K562 (cell line): ENCODE results near the gene TMEM167A. TPM values are rescaled to one million over a fixed set of nuclear protein-coding genes. Genes with fewer than 3 reads are reported as not detected.

Experiments
- ATAC-seq: fragments of 200-7000 bp; cut with Tn5 transposase; 3 replicates; pipeline ENCODE4 v1.9.1; 2020; ENCODE audit warnings: moderate library complexity
- Bru-seq: library from RNA; stranded (reverse); fragments of 400-500 nt; gene quantifications from one replicate; lab custom pipeline; 2021; lab: Mats Ljungman, UMichigan
- BruChase-seq, 2 experiments: library from RNA; stranded (reverse); fragments of 400-500 nt; gene quantifications; one replicate each; lab custom pipeline; 2021; lab: Mats Ljungman, UMichigan
- BruUV-seq: library from RNA; stranded (reverse); fragments of 400-500 nt; replicated peaks from 2 replicates; lab custom pipeline; 2021; lab: Mats Ljungman, UMichigan
- CTCF ChIA-PET: fragments of 300-600 bp; formaldehyde crosslinking; extraction: SDS; loops from one replicate; lab custom pipeline; 2021; ENCODE audit warnings: low intra/inter-chr PET ratio; lab: Yijun Ruan, JAX
- POLR2A ChIA-PET: fragments of 300-600, 350-650 bp; sonication (Branson Sonifier 250); formaldehyde crosslinking; extraction: SDS; loops from one replicate; lab custom pipeline; 2021; ENCODE audit warnings: antibody characterized with exemption, inconsistent platforms; lab: Yijun Ruan, JAX
- DNase-seq, 4 experiments: peaks; one replicate each; pipeline versions ENCODE4 v3.0.0 to v3.0.0-alpha.2; 2011 to 2018; ENCODE audit warnings: low spot score in 3 of 4, mixed read lengths in 3 of 4; ENCODE audit errors: extremely low read depth in 1 of 4
- FAIRE-seq: peaks from 2 replicates; lab custom pipeline; 2011; peaks lifted over from hg19 to GRCh38; lab: Jason Lieb, UNC
- H2AFZ ChIP-seq: 2 replicates; pipeline ENCODE4 v1.6.0; 2011; ENCODE audit warnings: low read depth, low read length, control low read depth, inconsistent platforms
- H3K27ac ChIP-seq: fragments of 200-600 bp; 3 replicates; pipeline ENCODE4 v1.8.0; 2011; ENCODE audit warnings: low read depth, mild to moderate bottlenecking, control low read depth, inconsistent platforms, low read length, moderate library complexity, mixed read lengths; ENCODE audit errors: extremely low read depth
- H3K27me3 ChIP-seq, 2 experiments: fragments of 300-600 bp in 1 of 2; 2 replicates in 1 of 2; 3 replicates in 1 of 2; pipeline versions ENCODE4 v1.6.0 to v1.8.0; 2011; ENCODE audit warnings: inconsistent platforms in 2 of 2, low read length in 2 of 2, mild to moderate bottlenecking in 1 of 2, mixed read lengths in 1 of 2, moderate library complexity in 1 of 2; ENCODE audit not compliant: control insufficient read depth in 2 of 2, insufficient read depth in 2 of 2
- H3K36me3 ChIP-seq: fragments of 300-600 bp; 3 replicates; pipeline ENCODE4 v1.8.0; 2011; ENCODE audit warnings: mild to moderate bottlenecking, low read length, inconsistent platforms; ENCODE audit not compliant: control insufficient read depth, insufficient read depth
- H3K4me1 ChIP-seq, 2 experiments: fragments of 200-600 bp in 1 of 2; replicated peaks in 1 of 2; 2 replicates in 1 of 2; 3 replicates in 1 of 2; pipeline versions ENCODE4 v1.5.1 to v1.8.0; 2011; ENCODE audit warnings: inconsistent platforms in 2 of 2, low read length in 2 of 2, mild to moderate bottlenecking in 1 of 2, mixed read lengths in 1 of 2, moderate library complexity in 1 of 2; ENCODE audit not compliant: control insufficient read depth in 2 of 2, insufficient read depth in 2 of 2
- H3K4me2 ChIP-seq: 2 replicates; pipeline ENCODE4 v1.6.1; 2011; ENCODE audit warnings: low read length, control low read depth, inconsistent platforms, mixed read lengths; ENCODE audit not compliant: insufficient read depth
- H3K4me3 ChIP-seq: fragments of 200-600 bp; sonication (generic), shearing (Covaris generic); 2 replicates; pipeline ENCODE4 v1.5.1; 2016; ENCODE audit warnings: control low read depth, inconsistent platforms
- H3K79me2 ChIP-seq: fragments of 200-600 bp; 3 replicates; pipeline ENCODE4 v1.8.0; 2011; ENCODE audit warnings: low read length, inconsistent platforms; ENCODE audit not compliant: control insufficient read depth, insufficient read depth
- H3K9ac ChIP-seq, 2 experiments: 2 replicates each; pipeline versions ENCODE4 v1.6.0 to v1.6.1; 2011; ENCODE audit warnings: low read depth in 2 of 2, low read length in 2 of 2, control low read depth in 1 of 2, inconsistent platforms in 1 of 2, mild to moderate bottlenecking in 1 of 2, mixed read lengths in 1 of 2; ENCODE audit not compliant: insufficient read depth in 1 of 2
- H3K9me1 ChIP-seq: one replicate; pipeline ENCODE4 v1.6.0; 2011; ENCODE audit warnings: inconsistent platforms, mild to moderate bottlenecking, low read length, moderate library complexity; ENCODE audit not compliant: control insufficient read depth, insufficient read depth
- H3K9me3 ChIP-seq: replicated peaks from 2 replicates; pipeline ENCODE4 v1.5.1; 2011; ENCODE audit warnings: low read depth, low read length, inconsistent platforms; ENCODE audit not compliant: control insufficient read depth, insufficient read depth
- H4K20me1 ChIP-seq: replicated peaks from 2 replicates; pipeline ENCODE4 v1.6.1; 2011; ENCODE audit warnings: low read length, inconsistent platforms, mixed read lengths; ENCODE audit not compliant: control insufficient read depth, insufficient read depth
- CBX2 ChIP-seq: fragments of 200-600 bp; sonication (generic); IDR thresholded peaks from one replicate; pipeline ENCODE4 v1.6.1; 2012; ENCODE audit warnings: mild to moderate bottlenecking, low read length, inconsistent platforms; ENCODE audit not compliant: insufficient read depth, poor library complexity, severe bottlenecking
- CCAR2 ChIP-seq: fragments of 200-400 bp; formaldehyde crosslinking; IDR thresholded peaks from 2 replicates; pipeline ENCODE4 v1.6.1; 2017; ENCODE audit warnings: mild to moderate bottlenecking, low read depth, low read length
- ESRRA ChIP-seq: fragments of 450-650 bp; IDR thresholded peaks from 2 replicates; pipeline ENCODE4 v1.6.1; 2014; ENCODE audit warnings: low read depth, mild to moderate bottlenecking, moderate library complexity, borderline replicate concordance
- ETV6 ChIP-seq, 3 experiments: fragments of 150-350 bp in 1 of 3; sonication (generic) in 1 of 3; formaldehyde crosslinking in 1 of 3; IDR thresholded peaks; 2 replicates each; pipeline versions ENCODE4 v1.6.1 to v1.8.0; 2014 to 2022; ENCODE audit warnings: borderline replicate concordance in 2 of 3, low read depth in 2 of 3, antibody characterized with exemption in 1 of 3, low read length in 1 of 3, mild to moderate bottlenecking in 1 of 3, missing genetic modification reagents in 1 of 3
- GABPA ChIP-seq: fragments of 200-800 bp; sonication (Bioruptor generic); conservative IDR thresholded peaks from 2 replicates; pipeline ENCODE4 v1.6.1; 2016; ENCODE audit warnings: low read depth, missing genetic modification characterization, missing compliant biosample characterization
- HNRNPL ChIP-seq: fragments of 200-400 bp; formaldehyde crosslinking; IDR thresholded peaks from 2 replicates; pipeline ENCODE4 v1.6.1; 2017; ENCODE audit warnings: low read depth, mild to moderate bottlenecking, low read length
- MCM3 ChIP-seq: fragments of 450-650 bp; IDR thresholded peaks from 2 replicates; pipeline ENCODE4 v1.6.1; 2016
- NCOA2 ChIP-seq, 2 experiments: fragments of 450-650 bp; IDR thresholded peaks; 2 replicates each; pipeline ENCODE4 v1.6.1; 2018; ENCODE audit warnings: mild to moderate bottlenecking in 2 of 2, moderate library complexity in 1 of 2; ENCODE audit not compliant: partially characterized antibody in 2 of 2
- RNF2 ChIP-seq: sonication (generic); IDR thresholded peaks from 2 replicates; pipeline ENCODE4 v1.6.1; 2016
- ZNF785 ChIP-seq: fragments of 250-450 bp; sonication (Bioruptor Pico); IDR thresholded peaks from 2 replicates; pipeline ENCODE4 v1.4.0; 2020; ENCODE audit warnings: mild to moderate bottlenecking
- ZNF830 ChIP-seq: fragments of 250-450 bp; sonication (Bioruptor Pico); IDR thresholded peaks from 2 replicates; pipeline ENCODE4 v1.5.0; 2021; ENCODE audit warnings: mild to moderate bottlenecking
- WGBS: fragments of 100-300 bp; shearing (Covaris generic); methylation state at CpG from one replicate; pipeline ENCODE4 v1.1.6; 2016; ENCODE audit warnings: low coverage, mixed read lengths; ENCODE audit not compliant: insufficient coverage; ENCODE audit errors: missing lambda C conversion rate; 5-methylcytosine and 5-hydroxymethylcytosine counted together
- in situ Hi-C: fragments of 300-500 bp; cut with MboI; formaldehyde crosslinking; loops from 4 replicates; pipeline ENCODE4 v1.15.0; 2018; ENCODE audit warnings: inconsistent platforms, mixed read lengths
- intact Hi-C: fragments of 100-400 bp; cut with micrococcal nuclease; formaldehyde crosslinking; loops from 2 replicates; pipeline ENCODE4 v1.14.2; 2022
- long read RNA-seq, 3 experiments: library from polyadenylated mRNA in 2 of 3; library from RNA in 1 of 3; unstranded in 2 of 3; stranded (forward) in 1 of 3; transcript quantifications; one replicate each; pipeline ENCODE4 v2.0.0, GENCODE V29; 2019 to 2022
- polyA minus RNA-seq, 3 experiments: library from RNA; depleted of rRNA, polyadenylated mRNA; stranded (reverse); fragments of >200 nt; gene quantifications; 2 replicates each; pipeline ENCODE4 v1.2.3, GENCODE V29; 2011
- polyA plus RNA-seq, 8 experiments: library from polyadenylated mRNA; depleted of rRNA in 4 of 8; stranded (reverse) in 5 of 8; unstranded in 3 of 8; fragments of >200 nt; fragmentation: Nextera tagmentation in 2 of 8; fragmentation: Illumina TruSeq in 1 of 8; extraction: Ambion mirVana in 2 of 8; extraction: Trizol in 1 of 8; gene quantifications; 2 replicates each; pipeline versions ENCODE4 v1.2.1 to v1.2.3, GENCODE V29; 2011 to 2014; ENCODE audit warnings: inconsistent platforms in 1 of 8, missing spikeins in 1 of 8
- total RNA-seq, 7 experiments: library from RNA; depleted of rRNA in 6 of 7; stranded (reverse); fragments of >200 nt in 6 of 7; fragmentation: Illumina TruSeq in 2 of 7; extraction: Trizol in 2 of 7; gene quantifications; 2 replicates each; pipeline versions ENCODE4 v1.2.1 to v1.2.3, GENCODE V29; 2011 to 2021; ENCODE audit warnings: low replicate concordance in 1 of 7
- TF ChIP-seq, protein P1 (sequence below): IDR thresholded peaks from 2 replicates; pipeline ENCODE4 v1.6.1; 2014; ENCODE audit warnings: antibody characterized with exemption

TMEM167A gene, protein sequence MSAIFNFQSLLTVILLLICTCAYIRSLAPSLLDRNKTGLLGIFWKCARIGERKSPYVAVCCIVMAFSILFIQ
- total RNA-seq (2011; cell fraction: chromatin; rRNA removed; ENCODE audit: low replicate concordance): 7.1 and 39.6 TPM in 2 replicates
- total RNA-seq (2011; cell fraction: nucleolus; rRNA removed): 6.0 and 9.2 TPM in 2 replicates
- 26.5 and 49.0 TPM in 2 replicates for total RNA-seq (2011; cell fraction: nucleoplasm; rRNA removed)
- total RNA-seq (2014; rRNA removed): 35.3 and 38.8 TPM in 2 replicates
- total RNA-seq (2014; rRNA removed; fragmentation: Illumina TruSeq; extraction: Trizol): 110 and 140 TPM in 2 replicates
- total RNA-seq (2015; rRNA removed; fragmentation: Illumina TruSeq; extraction: Trizol): 60.5 and 64.4 TPM in 2 replicates
- total RNA-seq (2021): 110 and 113 TPM in 2 replicates
- 106 and 122 TPM in 2 replicates for polyA plus RNA-seq (2011; rRNA removed)
- 11.4 and 41.5 TPM in 2 replicates for polyA plus RNA-seq (2011; cell fraction: cytosol; rRNA removed)
- 13.8 and 38.3 TPM in 2 replicates for polyA plus RNA-seq (2011; cell fraction: nucleus; rRNA removed)
- 78.5 and 79.9 TPM in 2 replicates for polyA plus RNA-seq (2012)
- 64.4 and 87.1 TPM in 2 replicates for polyA plus RNA-seq (2014; fragmentation: Illumina TruSeq; extraction: Trizol)
- 100 to 1,000 TPM; 367 to 458 TPM for polyA plus RNA-seq (2014; fragmentation: Nextera tagmentation; extraction: Ambion mirVana)
- polyA plus RNA-seq (2014; rRNA removed): 56.5 and 60.0 TPM in 2 replicates
- polyA minus RNA-seq (2011; rRNA and poly(A)+ RNA removed): 57.6 and 59.6 TPM in 2 replicates
- polyA minus RNA-seq (2011; cell fraction: cytosol; rRNA and poly(A)+ RNA removed): 16.3 and 21.5 TPM in 2 replicates
- polyA minus RNA-seq (2011; cell fraction: nucleus; rRNA and poly(A)+ RNA removed): 19.7 and 38.0 TPM in 2 replicates
- percentile 97 among the genes with signal in this experiment for Bru-seq, nascent RNA
- percentile 97 among the genes with signal in this experiment for BruChase-seq, experiment 1, labeled RNA remaining after a 2-hour chase
- BruChase-seq, experiment 2, labeled RNA remaining after a 6-hour chase: percentile 96 among the genes with signal in this experiment
- long read RNA-seq, experiment 1, full-length matches to known transcripts: 196 of 251 reads
- long read RNA-seq, experiment 1, partial matches to known transcripts: 10 of 251 reads
- long read RNA-seq, experiment 1, other reads (novel, unspliced or antisense): 45 of 251 reads
- long read RNA-seq, experiment 2, full-length matches to known transcripts: 14 of 81 reads
- long read RNA-seq, experiment 2, partial matches to known transcripts: 8 of 81 reads
- long read RNA-seq, experiment 2, other reads (novel, unspliced or antisense): 59 of 81 reads
- long read RNA-seq, experiment 3, full-length matches to known transcripts: 67 of 79 reads
- long read RNA-seq, experiment 3, partial matches to known transcripts: 3 of 79 reads
- long read RNA-seq, experiment 3, other reads (novel, unspliced or antisense): 9 of 79 reads

DNA sequence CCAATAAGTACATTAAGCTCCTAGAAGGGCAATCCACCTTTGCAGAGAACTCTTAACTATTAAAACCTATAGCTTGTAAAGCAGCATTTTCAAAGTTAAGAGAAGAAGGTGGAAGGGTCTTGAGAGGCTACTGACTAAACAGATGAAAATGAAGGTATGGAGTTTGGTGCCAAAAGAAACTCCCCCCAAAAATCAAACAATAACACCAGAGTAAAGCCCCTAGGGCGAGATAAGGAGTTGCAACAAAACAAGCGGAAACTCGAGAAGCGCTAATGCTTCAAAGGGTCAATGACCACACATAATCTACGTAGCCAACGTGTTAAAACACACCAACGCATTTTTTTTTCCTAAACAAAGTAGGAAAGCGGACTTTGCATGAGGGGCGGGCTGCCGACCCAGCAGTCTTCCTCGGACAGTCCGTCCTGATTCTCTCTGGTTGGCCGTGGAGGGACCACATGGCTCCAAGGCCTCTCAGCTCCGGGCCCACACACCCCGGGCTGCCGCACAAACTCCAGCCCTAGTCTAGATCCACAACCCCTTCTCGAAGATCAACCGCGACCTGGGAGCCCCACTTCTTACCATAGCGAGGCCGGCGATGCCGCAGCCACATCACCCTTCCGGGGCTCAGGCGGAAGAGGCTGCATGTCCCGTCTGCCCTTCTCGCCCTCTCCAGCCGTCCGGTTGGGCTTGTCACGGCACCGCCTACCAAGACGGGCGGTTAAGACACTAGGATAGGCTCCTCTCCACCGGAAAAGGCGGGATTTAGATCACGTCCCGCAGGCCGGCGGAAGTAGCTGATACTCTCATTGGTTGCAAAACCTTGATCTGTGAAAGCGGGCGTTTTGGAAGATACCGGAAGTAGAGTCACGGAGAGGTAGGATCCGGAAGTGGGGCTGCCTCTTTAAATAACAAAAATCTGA, at the start of gene TMEM167A, which contains the start of gene XRCC4:
Gene TMEM167A (minus strand): TSS at position 653 of the 920 bp plus-strand sequence. CDS start 71 bp downstream, at position 582.
Gene XRCC4 (plus strand): TSS at position 806 of the 920 bp plus-strand sequence. CDS start 27,373 bp downstream, outside the sequence.
- no peaks in the 10 kb centered on the region for H3K9me3 ChIP-seq
- peak within 1 kb of the TSS; percentile 88 for H2AFZ ChIP-seq
- WGBS: under 1% methylated on average over 44 of the region's 44 CpGs
- H4K20me1 ChIP-seq: no peaks in the 10 kb centered on the region; the same call in 1 of the 2 replicates
- peaks cover 79% of the 10 kb centered on the region for H3K79me2 ChIP-seq
- peak; percentile 88 to 98 (median 92) for DNase-seq
- no peaks in the 10 kb centered on the region for H3K4me1 ChIP-seq
- peak within 1 kb of the TSS; percentile 96 for H3K27ac ChIP-seq
- peak; percentile 99 for ATAC-seq
- peak; percentile 100 for FAIRE-seq
- H3K36me3 ChIP-seq: peaks cover 37% of the 10 kb centered on the region; the same call in 2 of the 3 replicates
- no peaks in the 10 kb centered on the region for H3K9me1 ChIP-seq
- H3K4me3 ChIP-seq: peak within 1 kb of the TSS; percentile 93
- in situ Hi-C loops (no loop called here), intact Hi-C loops (no loop called here)
- CTCF ChIA-PET: no interaction called here
- POLR2A ChIA-PET: interaction anchor here (0.6 to 1.4 kb wide), 15 partner anchors 11 to 662 kb away, joined by 3 to 4 read pairs (median 3); partner anchors contain the start of gene VCAN
- H3K27me3 ChIP-seq: no peaks in the 10 kb centered on the region
- peak within 1 kb of the TSS; percentile 89 for H3K4me2 ChIP-seq
- BruUV-seq: TSS peak; percentile 68
- H3K9ac ChIP-seq: peak within 1 kb of the TSS; percentile 92 to 98
- peak; percentile 85 for TF ChIP-seq ESRRA
- TF ChIP-seq ZNF830: no peak
- TF ChIP-seq ZNF785 (CRISPR knock-in tag): no peak
- TF ChIP-seq NCOA2 (IDR thresholded peaks at IDR 0.05; ENCODE audit: partially characterized antibody in 2 of 2): no peak
- peak; percentile 98 for TF ChIP-seq GABPA
- no peak for TF ChIP-seq CCAR2
- TF ChIP-seq, protein P1, sequence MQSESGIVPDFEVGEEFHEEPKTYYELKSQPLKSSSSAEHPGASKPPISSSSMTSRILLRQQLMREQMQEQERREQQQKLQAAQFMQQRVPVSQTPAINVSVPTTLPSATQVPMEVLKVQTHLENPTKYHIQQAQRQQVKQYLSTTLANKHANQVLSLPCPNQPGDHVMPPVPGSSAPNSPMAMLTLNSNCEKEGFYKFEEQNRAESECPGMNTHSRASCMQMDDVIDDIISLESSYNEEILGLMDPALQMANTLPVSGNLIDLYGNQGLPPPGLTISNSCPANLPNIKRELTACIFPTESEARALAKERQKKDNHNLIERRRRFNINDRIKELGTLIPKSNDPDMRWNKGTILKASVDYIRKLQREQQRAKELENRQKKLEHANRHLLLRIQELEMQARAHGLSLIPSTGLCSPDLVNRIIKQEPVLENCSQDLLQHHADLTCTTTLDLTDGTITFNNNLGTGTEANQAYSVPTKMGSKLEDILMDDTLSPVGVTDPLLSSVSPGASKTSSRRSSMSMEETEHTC: no peak
- TF ChIP-seq MCM3: no peak
- no peak for TF ChIP-seq HNRNPL
- TF ChIP-seq CBX2: no peak
- TF ChIP-seq RNF2: no peak
- TF ChIP-seq ETV6 (IDR thresholded peaks at IDR 0.05; ENCODE audit: borderline replicate concordance in 1 of 2, low read depth in 2 of 2, low read length in 1 of 2): peak; percentile 17 to 47; a peak in 2 of 4 replicates
- no peak for TF ChIP-seq ETV6 (CRISPR knock-in tag; IDR thresholded peaks at IDR 0.05; ENCODE audit: borderline replicate concordance)
